Osteoblast (primary cell): ENCODE data around the gene CDKL2. TPM values are rescaled to one million over a fixed set of nuclear protein-coding genes. Genes with fewer than 3 reads are reported as not detected.
"Not testable (repeated sequence)": the region's sequence is repeated elsewhere in the genome, so short reads cannot be mapped to it uniquely, and the experiment has no call there.

Experiments used
- DNase-seq: peaks from one replicate; pipeline ENCODE4 v3.0.0; 2011; ENCODE audit warnings: low spot score, mixed read lengths; ENCODE audit not compliant: insufficient read length; ENCODE audit errors: missing footprints
- H2AFZ ChIP-seq: 2 replicates; pipeline ENCODE4 v1.6.0; 2011; ENCODE audit warnings: mild to moderate bottlenecking, low read length
- H3K27ac ChIP-seq: 2 replicates; pipeline ENCODE4 v1.5.1; 2011; ENCODE audit warnings: mild to moderate bottlenecking, low read depth, low read length, moderate library complexity
- H3K27me3 ChIP-seq: 2 replicates; pipeline ENCODE4 v1.6.0; 2012; ENCODE audit warnings: mild to moderate bottlenecking, control low read depth, inconsistent platforms, low read length, moderate library complexity; ENCODE audit not compliant: insufficient read depth
- H3K36me3 ChIP-seq: 2 replicates; pipeline ENCODE4 v1.5.1; 2011; ENCODE audit warnings: mild to moderate bottlenecking, low read length, control low read depth, moderate library complexity; ENCODE audit not compliant: insufficient read depth
- H3K4me1 ChIP-seq: 2 replicates; pipeline ENCODE4 v1.5.1; 2011; ENCODE audit warnings: mild to moderate bottlenecking, low read length, control low read depth, moderate library complexity; ENCODE audit not compliant: insufficient read depth
- H3K4me2 ChIP-seq: 2 replicates; pipeline ENCODE4 v1.6.0; 2011; ENCODE audit warnings: mild to moderate bottlenecking, low read length; ENCODE audit not compliant: insufficient read depth
- H3K4me3 ChIP-seq: fragments of 200-600 bp; sonication (generic); 3 replicates; pipeline ENCODE4 v1.5.1; 2012; ENCODE audit warnings: mild to moderate bottlenecking, low read length, inconsistent platforms; ENCODE audit not compliant: insufficient read depth
- H3K79me2 ChIP-seq: 2 replicates; pipeline ENCODE4 v1.6.0; 2012; ENCODE audit warnings: mild to moderate bottlenecking, low read length, control low read depth, inconsistent platforms; ENCODE audit not compliant: insufficient read depth
- H3K9me3 ChIP-seq: 2 replicates; pipeline ENCODE4 v1.5.1; 2011; ENCODE audit warnings: low read depth, low read length, control low read depth
- H4K20me1 ChIP-seq: 2 replicates; pipeline ENCODE4 v1.6.0; 2012; ENCODE audit warnings: mild to moderate bottlenecking, low read length, control low read depth; ENCODE audit not compliant: insufficient read depth
- CTCF ChIP-seq: IDR thresholded peaks from 2 replicates; pipeline ENCODE4 v1.5.1; 2011; ENCODE audit warnings: mild to moderate bottlenecking, low read depth, low read length, moderate library complexity; ENCODE audit errors: extremely low read depth
- total RNA-seq: library from RNA; depleted of rRNA; stranded (reverse); fragments of >200 nt; gene quantifications from 2 replicates; pipeline ENCODE4 v1.2.3, GENCODE V29; 2012

The CDKL2 gene
- total RNA-seq, 1 donor: 0.72 TPM

- H3K4me1 ChIP-seq: peaks cover 16% of the 10 kb centered on the region
- no peak overlapping the region for H3K27ac ChIP-seq
- H3K9me3 ChIP-seq: no peaks in the 10 kb centered on the region
- H2AFZ ChIP-seq: no peak overlapping the region
- peaks cover 95% of the 10 kb centered on the region for H3K79me2 ChIP-seq
- H3K4me3 ChIP-seq: no peak overlapping the region
- H3K27me3 ChIP-seq: no peaks in the 10 kb centered on the region
- DNase-seq: no peak
- no peak overlapping the region for H3K4me2 ChIP-seq
- H4K20me1 ChIP-seq: peaks cover 70% of the 10 kb centered on the region
- no peaks in the 10 kb centered on the region for H3K36me3 ChIP-seq
- TF ChIP-seq CTCF: no peak
Observed at GRCh38 chr4:75668596-75668995, 38.3 kb upstream of the CDKL2 start.

GRCh38 chr4:75667636-75668035, 37.3 kb upstream of the CDKL2 start:
- H3K4me3 ChIP-seq, H3K9me3 ChIP-seq, H3K36me3 ChIP-seq, DNase-seq, H2AFZ ChIP-seq, H3K27me3 ChIP-seq, H3K27ac ChIP-seq, H3K4me2 ChIP-seq: not testable (repeated sequence)
- Histone ChIP-seq H3K79me2 (peaks cover 98% of the 10 kb centered on the region), H3K4me1 (peaks cover 15% of the 10 kb centered on the region), H4K20me1 (peaks cover 71% of the 10 kb centered on the region)

- Histone ChIP-seq H3K27ac (peak overlapping the region; percentile 10), H3K79me2 (peaks cover 96% of the 10 kb centered on the region), H2AFZ (no peak overlapping the region), H3K27me3 (no peaks in the 10 kb centered on the region), H3K36me3 (peaks cover 6% of the 10 kb centered on the region), H3K4me1 (peaks cover 11% of the 10 kb centered on the region), H4K20me1 (peaks cover 63% of the 10 kb centered on the region), H3K9me3 (no peaks in the 10 kb centered on the region), H3K4me3 (no peak overlapping the region), H3K4me2 (no peak overlapping the region)
- no peak for TF ChIP-seq CTCF
- DNase-seq: peak; percentile 30
Observed at GRCh38 chr4:75666299-75666698, 36.0 kb upstream of the CDKL2 start.

GRCh38 chr4:75664604-75665003, 34.3 kb upstream of the CDKL2 start:
- DNase-seq: not testable (repeated sequence)

GRCh38 chr4:75662626-75663025, 32.3 kb upstream of the CDKL2 start:
- TF ChIP-seq CTCF: no peak
- H3K27me3 ChIP-seq: no peaks in the 10 kb centered on the region
- H4K20me1 ChIP-seq: peaks cover 39% of the 10 kb centered on the region
- no peak overlapping the region for H3K4me2 ChIP-seq
- H3K36me3 ChIP-seq: peaks cover 20% of the 10 kb centered on the region
- peaks cover 92% of the 10 kb centered on the region for H3K79me2 ChIP-seq
- H2AFZ ChIP-seq: no peak overlapping the region
- no peak overlapping the region for H3K4me3 ChIP-seq
- H3K9me3 ChIP-seq: no peaks in the 10 kb centered on the region
- no peak for DNase-seq
- peak overlapping the region; percentile 27 for H3K27ac ChIP-seq
- peaks cover 3% of the 10 kb centered on the region for H3K4me1 ChIP-seq

More at GRCh38 chr4:75664604-75665003, 34.3 kb upstream of the CDKL2 start:
- H3K9me3 ChIP-seq, H3K27ac ChIP-seq, H3K4me3 ChIP-seq, H3K36me3 ChIP-seq, H3K27me3 ChIP-seq, H3K4me2 ChIP-seq, H3K4me1 ChIP-seq, H2AFZ ChIP-seq: not testable (repeated sequence)
- peaks cover 96% of the 10 kb centered on the region for H3K79me2 ChIP-seq
- peaks cover 52% of the 10 kb centered on the region for H4K20me1 ChIP-seq
